Measurements from ENCODE around the gene NR1D2.
"Not testable (repeated sequence)": the region's sequence is repeated elsewhere in the genome, so short reads cannot be mapped to it uniquely, and the experiment has no call there.

Gene NR1D2

DNA sequence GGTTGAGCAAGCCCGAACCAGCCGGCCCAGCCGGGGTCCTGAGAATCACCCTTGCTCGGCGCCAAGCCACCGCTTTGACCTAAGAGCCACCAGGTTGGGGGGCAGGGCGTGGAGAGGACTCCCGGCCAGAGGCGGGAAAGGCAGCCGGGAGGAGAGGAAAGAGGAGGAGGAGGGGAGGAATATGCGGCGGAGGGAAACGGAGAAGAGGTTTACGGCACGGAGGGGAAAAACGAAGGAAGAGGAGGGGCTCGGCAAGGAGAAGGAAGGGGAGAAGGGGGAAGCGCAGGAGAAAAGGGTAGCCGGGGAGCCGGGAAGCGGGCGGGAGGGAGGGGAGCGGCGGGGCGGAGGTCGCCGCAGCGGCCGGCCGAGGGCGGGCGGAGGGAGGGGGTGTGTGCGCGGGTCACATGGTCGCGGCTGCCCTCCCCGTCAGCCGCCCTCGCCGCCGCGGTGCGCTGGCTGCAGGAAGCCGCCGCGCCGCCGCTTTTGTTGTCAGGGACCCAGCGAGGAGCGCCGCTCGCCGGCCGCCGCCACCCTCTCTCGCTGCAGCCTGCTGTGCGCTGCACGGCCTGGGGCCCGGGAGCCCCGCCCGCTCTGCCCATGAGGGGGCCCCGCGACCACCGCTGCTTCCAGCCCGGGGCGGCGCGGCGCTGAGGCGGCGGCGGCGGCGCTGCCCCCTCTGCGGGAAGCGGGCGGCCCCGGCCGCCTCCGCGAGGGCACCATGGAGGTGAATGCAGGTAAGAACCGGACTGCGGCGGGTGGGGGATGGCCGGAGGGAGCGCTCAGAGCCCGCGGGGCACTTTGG, at the start of gene NR1D2:
Gene NR1D2 (plus strand): TSS at position 426 of the 802 bp plus-strand sequence. CDS start 293 bp downstream, at position 719.
- DNase-seq, result peak in 1 of 2 experiments; percentile 36

GRCh38 chr3:23900744-23901143, 44.3 kb upstream of the NR1D2 start:
- no peak for DNase-seq

- no peak for DNase-seq
Observed at GRCh38 chr3:23904545-23904944, 40.5 kb upstream of the NR1D2 start.

GRCh38 chr3:23909341-23909740, 35.7 kb upstream of the NR1D2 start:
- no peak for DNase-seq

DNA sequence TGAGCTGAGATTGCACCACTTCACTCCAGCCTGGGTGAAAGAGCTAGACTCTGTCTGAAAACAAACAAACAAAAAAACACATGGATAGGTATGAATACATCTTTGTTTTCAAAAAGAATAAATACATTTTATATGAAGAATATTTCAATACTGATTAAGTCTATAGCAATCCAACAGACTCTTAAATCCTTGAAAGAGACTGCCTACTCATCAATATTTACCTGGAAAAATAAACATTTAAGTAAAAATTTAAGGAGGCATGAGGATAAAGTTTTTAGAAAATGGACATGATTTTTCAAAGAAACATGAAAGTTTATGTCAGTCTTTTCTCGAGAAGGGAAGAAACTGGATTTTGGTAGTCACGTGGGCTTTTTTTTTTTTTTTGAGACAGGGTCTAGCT, 33.7 kb upstream of the NR1D2 start:
- no peak for DNase-seq

DNA sequence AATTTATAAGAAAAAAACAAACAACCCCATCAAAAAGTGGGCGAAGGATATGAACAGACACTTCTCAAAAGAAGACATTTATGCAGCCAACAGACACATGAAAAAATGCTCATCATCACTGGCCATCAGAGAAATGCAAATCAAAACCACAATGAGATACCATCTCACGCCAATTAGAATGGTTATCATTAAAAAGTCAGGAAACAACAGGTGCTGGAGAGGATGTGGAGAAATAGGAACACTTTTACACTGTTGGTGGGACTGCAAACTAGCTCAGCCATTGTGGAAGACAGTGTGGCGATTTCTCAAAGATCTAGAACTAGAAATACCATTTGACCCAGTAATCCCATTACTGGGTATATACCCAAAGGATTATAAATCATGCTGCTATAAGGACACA, 32.8 kb upstream of the NR1D2 start:
- DNase-seq, result not testable (repeated sequence)

- DNase-seq, result no peak
Observed at GRCh38 chr3:23913182-23913581, 31.9 kb upstream of the NR1D2 start.

DNA sequence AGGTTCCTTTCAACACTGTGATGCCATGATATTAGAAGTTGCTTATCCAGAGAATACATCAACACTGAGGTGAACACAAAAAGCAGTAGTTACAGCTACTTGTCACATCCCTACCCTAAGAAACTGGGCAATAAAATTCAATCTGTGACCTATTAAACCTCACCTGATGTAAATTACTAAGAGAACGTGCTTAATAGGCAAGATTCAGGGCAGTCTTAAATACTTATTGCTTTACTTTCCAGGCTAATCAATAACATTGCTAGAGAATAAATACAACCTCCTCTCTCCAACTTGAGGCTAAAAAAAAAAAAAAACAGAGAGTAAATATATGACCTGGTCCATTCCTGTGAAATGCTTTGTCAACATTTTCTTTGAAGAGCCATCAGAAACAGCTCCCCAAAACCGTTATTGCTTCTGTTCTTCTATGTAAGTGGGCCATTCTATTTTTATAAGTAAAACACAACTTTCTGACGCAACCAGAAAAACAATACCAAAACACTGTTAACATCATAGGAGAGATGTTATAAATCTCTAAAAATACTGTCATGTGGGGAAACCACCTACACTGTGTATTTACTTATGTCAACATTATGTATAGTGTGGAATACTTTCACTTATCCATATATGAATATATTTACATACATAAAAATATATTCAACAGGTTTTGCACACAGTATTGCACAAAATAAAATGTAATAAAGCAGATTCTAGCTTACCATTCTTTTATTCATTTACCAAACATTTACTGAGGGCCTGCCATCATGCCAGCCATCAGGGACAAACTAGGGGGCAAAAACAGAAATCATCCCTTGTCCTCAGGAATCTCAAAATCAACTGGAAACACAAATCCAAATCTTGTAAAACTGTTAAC, 31.0 kb upstream of the NR1D2 start:
- DNase-seq, result no peak

DNA sequence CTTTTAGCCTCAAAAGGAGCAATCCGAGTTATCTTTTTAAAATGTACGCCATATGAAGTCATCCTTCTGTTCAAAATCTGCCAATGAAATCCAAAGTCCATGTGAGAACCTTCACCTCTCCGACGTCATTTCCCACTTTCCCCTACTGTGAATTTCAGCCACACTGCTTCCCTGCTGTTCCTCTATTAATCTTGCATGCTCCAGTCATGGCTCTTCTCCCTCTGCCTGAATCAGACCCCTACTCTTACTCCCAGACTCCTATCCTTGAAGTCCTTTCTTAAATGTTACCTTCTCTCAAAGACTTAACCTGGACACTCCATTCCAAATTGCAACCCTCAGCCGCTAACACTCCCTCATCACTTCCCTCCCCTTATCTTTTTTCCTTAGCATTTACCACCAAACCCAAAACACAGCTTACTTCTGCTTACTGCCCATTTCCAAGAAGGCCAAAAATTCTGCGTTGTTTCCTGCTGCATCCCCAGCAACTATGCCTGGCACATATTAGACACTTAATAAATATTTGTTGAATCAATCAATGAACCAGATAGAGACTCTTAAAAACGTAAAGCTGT, 29.5 kb upstream of the NR1D2 start:
- DNase-seq, result peak in 1 of 2 experiments; percentile 36

- peak in 1 of 2 experiments; percentile 48 for DNase-seq
Observed at GRCh38 chr3:23916152-23916885, 28.8 kb upstream of the NR1D2 start.

DNA sequence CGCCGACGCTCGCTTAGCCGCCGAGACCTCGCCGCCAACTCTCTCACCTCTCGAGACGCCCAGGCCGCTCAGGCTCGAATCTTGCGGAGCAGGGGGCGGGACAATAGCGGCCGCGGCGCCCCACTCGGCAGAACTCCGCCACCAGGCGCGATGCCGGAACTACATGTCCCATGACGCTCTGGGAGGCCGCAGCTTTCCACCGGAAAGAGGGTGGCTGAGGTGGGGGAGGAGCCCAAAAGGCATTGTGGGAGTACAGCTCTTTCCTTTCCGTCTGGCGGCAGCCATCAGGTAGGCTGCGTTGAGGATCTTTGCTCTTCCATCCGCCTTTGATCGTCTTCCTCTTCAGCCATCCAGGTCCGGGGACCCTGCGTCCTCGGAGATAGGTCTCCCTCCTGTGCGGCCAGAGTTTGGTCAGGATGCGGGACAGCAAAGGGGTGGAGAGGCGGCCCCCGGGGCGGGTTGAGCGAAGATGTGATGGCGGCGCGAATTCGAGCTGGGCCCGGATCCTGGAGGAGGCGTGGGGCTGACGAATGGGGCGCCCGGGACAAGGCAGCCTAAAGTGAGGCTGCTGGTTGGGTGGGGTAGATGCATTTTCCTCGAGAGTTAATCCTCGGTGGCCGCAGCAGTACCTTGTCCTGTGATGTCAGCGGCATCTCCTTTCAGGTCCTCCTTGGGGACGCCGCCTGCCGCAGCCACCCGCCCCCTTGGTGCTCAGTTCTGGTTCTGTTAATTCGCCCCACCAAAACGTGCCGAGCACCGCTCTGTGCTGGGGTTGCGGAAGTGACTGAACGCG, 28.0 kb upstream of the NR1D2 start, which contains the start of the genes NKIRAS1 and RPL15:
Gene NKIRAS1 (minus strand): TSS at position 105 of the 793 bp plus-strand sequence. CDS start 6,086 bp downstream, outside the sequence.
Gene RPL15 (plus strand): TSS at position 247 of the 793 bp plus-strand sequence. CDS start 728 bp downstream, outside the sequence.
- peak; percentile 76 to 82 for DNase-seq

DNA sequence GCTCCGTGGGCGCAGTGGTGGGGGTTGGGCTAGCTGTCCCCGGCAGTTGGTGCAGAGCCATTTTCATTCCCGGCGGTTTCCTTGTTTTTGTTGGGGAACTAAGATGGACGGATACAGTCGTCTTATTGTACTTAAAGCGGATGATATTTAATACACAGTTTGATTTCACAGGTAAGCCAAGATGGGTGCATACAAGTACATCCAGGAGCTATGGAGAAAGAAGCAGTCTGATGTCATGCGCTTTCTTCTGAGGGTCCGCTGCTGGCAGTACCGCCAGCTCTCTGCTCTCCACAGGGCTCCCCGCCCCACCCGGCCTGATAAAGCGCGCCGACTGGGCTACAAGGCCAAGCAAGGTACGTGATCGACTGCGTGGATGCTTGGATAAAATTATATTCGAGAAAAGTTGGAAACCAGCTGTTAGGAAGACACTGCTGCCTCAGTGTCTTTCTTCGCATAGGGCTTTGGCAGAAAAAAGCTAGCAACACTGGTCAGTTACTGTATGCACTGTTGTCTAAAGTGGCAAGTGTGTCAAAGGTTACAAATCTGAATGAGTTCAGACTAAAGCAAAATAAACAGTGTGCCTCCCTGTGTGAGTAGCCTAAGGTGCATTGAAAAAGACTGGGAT, 27.3 kb upstream of the NR1D2 start:
- not testable (repeated sequence) for DNase-seq

- not testable (repeated sequence) for DNase-seq
Observed at GRCh38 chr3:23918331-23918730, 26.8 kb upstream of the NR1D2 start.

GRCh38 chr3:23919628-23920027, 25.5 kb upstream of the NR1D2 start:
- DNase-seq, result no peak

GRCh38 chr3:23920151-23920655, 24.9 kb upstream of the NR1D2 start:
- no peak for DNase-seq

GRCh38 chr3:23921052-23921511, 24.0 kb upstream of the NR1D2 start:
- DNase-seq, result no peak

DNA sequence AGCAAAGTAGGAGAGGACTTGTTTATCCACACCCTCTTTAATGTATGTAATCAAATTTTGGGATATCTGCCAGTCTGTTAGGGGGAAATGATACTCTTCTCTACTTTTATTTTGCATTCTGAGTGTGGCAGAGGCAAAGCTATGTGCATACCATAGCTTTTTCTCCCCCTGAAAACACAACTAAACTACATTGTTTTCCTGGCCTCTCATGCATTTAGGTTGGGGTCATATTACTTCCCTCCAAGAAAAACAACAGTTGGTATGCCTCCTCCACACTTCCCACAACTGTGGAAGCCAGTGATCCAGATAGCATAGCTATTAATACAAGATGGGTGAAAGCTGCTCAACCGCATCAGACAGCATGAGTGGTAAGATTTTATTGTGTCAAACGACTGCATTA, 21.3 kb upstream of the NR1D2 start:
- no peak for DNase-seq

DNA sequence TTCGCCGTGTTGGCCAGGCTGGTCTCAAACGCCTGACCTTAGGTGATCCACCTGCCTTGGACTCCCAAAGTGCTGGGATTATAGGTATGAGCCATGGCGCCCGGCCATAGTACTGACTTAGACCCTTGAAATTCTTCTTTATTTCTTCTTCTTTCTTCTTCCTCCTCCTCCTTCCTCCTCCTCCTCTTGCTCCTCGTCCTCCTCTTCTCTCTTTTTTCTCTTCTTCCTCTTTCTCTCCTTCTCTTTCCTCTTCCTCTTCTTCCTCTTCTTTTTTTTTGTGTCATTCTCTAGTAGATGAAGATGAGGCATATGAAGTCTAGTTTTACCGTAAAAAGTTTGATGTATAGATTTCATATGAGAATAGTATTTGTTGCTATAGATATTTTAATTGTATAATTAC, 18.8 kb upstream of the NR1D2 start:
- DNase-seq, result no peak

GRCh38 chr3:23926736-23927135, 18.4 kb upstream of the NR1D2 start:
- no peak for DNase-seq

DNA sequence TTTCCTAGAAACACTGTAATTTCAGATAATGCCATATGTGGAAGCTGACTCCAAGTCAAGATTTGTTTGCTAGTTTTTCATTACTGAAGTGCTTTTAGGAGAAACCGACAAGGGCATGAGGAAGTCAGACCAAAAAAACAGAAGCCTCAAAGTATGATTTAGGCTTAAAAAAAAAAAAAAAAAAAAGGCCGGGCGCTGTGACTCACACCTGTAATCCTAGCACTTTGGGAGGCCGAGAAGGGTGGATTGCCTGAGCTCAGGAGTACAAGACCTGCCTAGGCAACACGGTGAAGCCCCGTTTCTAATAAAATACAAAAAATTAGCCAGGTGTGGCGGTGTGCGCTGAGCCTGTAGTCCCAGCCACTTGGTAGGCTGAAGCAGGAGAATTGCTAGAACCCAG, 16.6 kb upstream of the NR1D2 start:
- no peak for DNase-seq

DNA sequence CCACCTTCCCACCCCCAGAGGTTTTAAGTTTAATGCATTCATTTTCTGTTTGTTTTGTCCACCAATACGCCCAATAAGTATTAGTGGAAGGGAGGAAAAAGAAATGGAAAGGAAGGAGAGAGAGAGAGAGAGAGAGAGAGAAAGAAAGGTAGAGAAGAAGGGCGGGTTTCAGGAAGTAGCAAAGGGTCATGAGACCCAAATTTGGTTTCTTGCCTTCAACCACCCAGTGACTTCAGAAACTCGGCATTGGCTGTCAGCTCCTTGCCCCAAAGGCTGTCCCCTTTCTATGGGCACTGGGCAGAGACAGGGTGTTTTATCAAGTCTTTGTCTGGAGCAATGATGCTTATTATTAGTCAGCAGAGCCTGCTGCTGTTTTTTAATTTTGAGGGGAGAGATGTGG, 13.5 kb upstream of the NR1D2 start:
- DNase-seq, result no peak
